ENCODE measurements around the gene MAML2. TPM values are rescaled to one million over a fixed set of nuclear protein-coding genes. Genes with fewer than 3 reads are reported as not detected.

MAML2 gene
- polyA plus RNA-seq, 1 of the 3 experiments (the other 2 are of a cell fraction): 20.1 TPM

DNA sequence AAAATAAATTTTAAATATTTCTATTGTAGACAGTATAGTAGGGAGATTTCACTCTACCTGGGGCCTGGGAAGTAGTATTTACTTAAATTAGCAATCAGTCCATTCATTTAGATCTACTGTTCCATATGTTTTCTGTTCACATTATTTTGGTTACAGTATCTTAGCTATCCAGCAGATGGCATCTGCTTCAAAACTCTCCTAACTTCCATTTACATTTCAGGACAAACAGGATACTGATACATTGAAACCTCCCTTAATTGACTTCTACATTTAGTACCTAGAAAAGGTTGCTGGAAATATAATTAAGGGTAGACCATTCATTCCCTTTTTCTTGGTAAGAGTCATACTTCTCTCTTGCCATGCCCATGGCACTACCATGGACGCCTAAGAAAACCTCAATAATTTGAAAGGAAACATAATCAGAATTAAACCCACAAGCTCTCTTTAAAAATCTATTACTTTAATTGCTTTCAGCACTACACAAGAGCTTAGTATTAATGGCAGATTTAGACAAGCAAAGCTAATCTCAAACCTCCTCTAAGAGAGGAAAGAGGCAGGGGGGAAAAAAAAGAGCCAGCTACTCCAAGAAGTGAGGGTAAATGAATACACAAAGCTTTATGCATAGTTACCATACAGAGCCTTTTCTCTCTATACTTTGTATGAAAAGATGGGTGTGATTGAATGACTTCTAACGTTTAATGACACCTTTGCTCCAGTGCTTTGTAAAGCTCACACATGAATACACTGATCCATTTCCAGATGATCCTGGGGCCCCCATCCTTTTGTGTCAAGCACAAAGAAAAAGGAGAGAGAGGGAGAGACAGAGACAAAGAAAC is 287.9 kb downstream of the MAML2 start (continued):
- TF ChIP-seq IRF3 (IDR thresholded peaks at IDR 0.05; ENCODE audit: low read depth, low read length) (no peak), ELF1 (IDR thresholded peaks at IDR 0.05) (no peak), TAF1 (IDR thresholded peaks at IDR 0.05; ENCODE audit: borderline replicate concordance, low read depth, low read length) (no peak), EP300 (IDR thresholded peaks at IDR 0.05; ENCODE audit: borderline replicate concordance in 1 of 2, low read depth in 1 of 2, low read length in 1 of 2) (no peak), RAD21 (IDR thresholded peaks at IDR 0.05; ENCODE audit: low read length) (peak; percentile 79), RXRA (IDR thresholded peaks at IDR 0.05; ENCODE audit: borderline replicate concordance, low read depth) (no peak), TEAD4 (IDR thresholded peaks at IDR 0.05; ENCODE audit: borderline replicate concordance, insufficient read depth) (no peak), RFX5 (IDR thresholded peaks at IDR 0.05; ENCODE audit: low read length) (no peak), NFIC (IDR thresholded peaks at IDR 0.05; ENCODE audit: borderline replicate concordance) (no peak), CHD2 (IDR thresholded peaks at IDR 0.05; ENCODE audit: low read length, partially characterized antibody) (no peak)

DNA sequence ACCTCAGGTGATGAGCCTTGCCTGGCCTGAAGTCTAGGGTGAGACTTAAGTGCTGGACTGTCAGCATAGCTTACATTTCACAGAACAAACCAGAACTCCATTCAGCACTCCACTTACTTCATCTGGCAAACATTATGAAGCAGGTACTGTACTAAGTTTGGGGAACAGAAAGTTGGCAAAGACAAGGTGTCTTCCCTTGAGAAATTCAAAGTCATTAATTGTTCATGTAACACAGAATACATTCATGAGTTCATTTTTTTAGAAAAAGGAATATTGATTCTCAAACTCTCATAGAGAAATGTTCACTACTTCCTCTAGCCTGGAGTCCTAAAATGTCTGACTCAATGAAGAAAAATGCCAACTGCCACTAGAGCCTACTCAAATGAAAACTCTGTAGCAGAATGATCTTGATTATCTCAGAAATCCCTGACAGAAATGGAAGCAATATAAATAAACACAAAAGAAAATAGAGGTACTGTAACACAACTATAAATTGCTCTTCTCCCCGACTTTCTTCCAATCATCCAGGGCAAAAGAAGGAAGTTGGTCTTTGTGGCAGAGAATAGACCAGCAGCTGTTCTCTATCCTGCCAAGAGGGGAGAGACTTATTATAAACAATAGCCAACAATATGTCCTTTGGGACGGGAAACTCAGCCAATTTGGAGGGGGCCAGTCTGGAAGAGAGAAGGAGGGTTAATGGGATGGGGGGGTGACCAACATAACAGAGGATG is 289.9 kb downstream of the MAML2 start:
- H3K36me3 ChIP-seq (replicated peaks in 1 of 2; ENCODE audit: control insufficient read depth in 1 of 2, insufficient read depth in 2 of 2, low read length in 1 of 2): peaks cover 4 to 17% of the 10 kb centered on the region in 2 experiments
- DNase-seq: no peak
- peaks cover 7 to 47% of the 10 kb centered on the region in 2 experiments for H3K4me1 ChIP-seq (ENCODE audit: control insufficient read depth in 1 of 2, insufficient read depth in 2 of 2, low read depth in 1 of 2, low read length in 1 of 2)
- H2AFZ ChIP-seq (ENCODE audit: low read depth): no peak overlapping the region
- 41% methylated on average over 2 of the region's 2 CpGs for WGBS (ENCODE audit: low lambda C conversion rate)
- H3K4me3 ChIP-seq (ENCODE audit: low read depth in 2 of 2, low read length in 1 of 2): no peak overlapping the region
- ChIA-PET CTCF (interaction anchor here (1.0 to 3.7 kb wide), 4 partner anchors 13 to 341 kb away, joined by 3 to 91 read pairs (median 9); partner anchors contain the start of gene MAML2), POLR2A (no interaction called here)
- peaks cover 35% of the 10 kb centered on the region for H3F3A ChIP-seq (replicated peaks; ENCODE audit: insufficient read depth)
- no peaks in the 10 kb centered on the region for H3K27me3 ChIP-seq (ENCODE audit: insufficient read depth)
- H3K9me3 ChIP-seq: no peaks in the 10 kb centered on the region
- H3K9me2 ChIP-seq: no peaks in the 10 kb centered on the region
- peak overlapping the region; percentile 24; the same call in 1 of the 2 replicates for H3K9ac ChIP-seq
- peaks cover 62% of the 10 kb centered on the region for H3K79me2 ChIP-seq (ENCODE audit: insufficient read depth)
- TF ChIP-seq, protein P1, sequence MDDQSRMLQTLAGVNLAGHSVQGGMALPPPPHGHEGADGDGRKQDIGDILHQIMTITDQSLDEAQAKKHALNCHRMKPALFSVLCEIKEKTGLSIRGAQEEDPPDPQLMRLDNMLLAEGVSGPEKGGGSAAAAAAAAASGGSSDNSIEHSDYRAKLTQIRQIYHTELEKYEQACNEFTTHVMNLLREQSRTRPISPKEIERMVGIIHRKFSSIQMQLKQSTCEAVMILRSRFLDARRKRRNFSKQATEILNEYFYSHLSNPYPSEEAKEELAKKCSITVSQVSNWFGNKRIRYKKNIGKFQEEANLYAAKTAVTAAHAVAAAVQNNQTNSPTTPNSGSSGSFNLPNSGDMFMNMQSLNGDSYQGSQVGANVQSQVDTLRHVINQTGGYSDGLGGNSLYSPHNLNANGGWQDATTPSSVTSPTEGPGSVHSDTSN (IDR thresholded peaks at IDR 0.05): peak; percentile 53; the same call in 1 of the 2 replicates
- TF ChIP-seq FOSL2 (IDR thresholded peaks at IDR 0.05; ENCODE audit: borderline replicate concordance, low read depth): peak; percentile 38; the same call in 1 of the 2 replicates
- TF ChIP-seq MEF2A (IDR thresholded peaks at IDR 0.05; ENCODE audit: borderline replicate concordance, low read depth): 0 out of 2 replicates have a peak, but pooled peaks have one; percentile 20
- TF ChIP-seq EZH2phosphoT487 (IDR thresholded peaks at IDR 0.05; ENCODE audit: borderline replicate concordance, low read depth): no peak
- peak; percentile 64; the same call in 1 of the 2 replicates for TF ChIP-seq JUND (IDR thresholded peaks at IDR 0.05)
- peak in 1 of 2 experiments; percentile 63; a peak in 1 of 4 replicates for TF ChIP-seq EP300 (IDR thresholded peaks at IDR 0.05; ENCODE audit: borderline replicate concordance in 1 of 2, low read depth in 1 of 2, low read length in 1 of 2)
- peak; percentile 31; the same call in 1 of the 2 replicates for TF ChIP-seq YY1 (IDR thresholded peaks at IDR 0.05; ENCODE audit: low read depth)
- TF ChIP-seq ELF1 (IDR thresholded peaks at IDR 0.05): no peak
- TF ChIP-seq TCF12 (IDR thresholded peaks at IDR 0.05): peak; percentile 73; the same call in 1 of the 2 replicates
- peak overlapping the region; percentile 84 to 86; a peak in 3 of 4 replicates for H3K27ac ChIP-seq (ENCODE audit: low read depth in 2 of 2, low read length in 1 of 2)
- no peaks in the 10 kb centered on the region for H4K20me1 ChIP-seq (ENCODE audit: insufficient read depth)
- peak overlapping the region; percentile 19; the same call in 1 of the 2 replicates for H3K4me2 ChIP-seq

All from SK-N-SH (cell line).